Glutamatergic neuron (in vitro differentiated cells): ENCODE results near the gene CCDC85B. TPM values are rescaled to one million over a fixed set of nuclear protein-coding genes. Genes with fewer than 3 reads are reported as not detected.

Experiments used
- DNase-seq: peaks from one replicate; pipeline ENCODE4 v3.0.0; 2022
- H3K27ac Mint-ChIP-seq: one replicate; pipeline ENCODE4 v1.8.0; 2020; ENCODE audit warnings: mild to moderate bottlenecking, mixed read lengths, inconsistent platforms; ENCODE audit not compliant: unreplicated experiment
- H3K27me3 Mint-ChIP-seq: one replicate; pipeline ENCODE4 v1.8.0; 2020; ENCODE audit warnings: mild to moderate bottlenecking, moderate library complexity, mixed read lengths, inconsistent platforms; ENCODE audit not compliant: unreplicated experiment
- H3K36me3 Mint-ChIP-seq: one replicate; pipeline ENCODE4 v1.8.0; 2020; ENCODE audit warnings: mild to moderate bottlenecking, mixed read lengths, inconsistent platforms; ENCODE audit not compliant: unreplicated experiment
- H3K4me1 Mint-ChIP-seq: one replicate; pipeline ENCODE4 v1.8.0; 2020; ENCODE audit warnings: mild to moderate bottlenecking, low read depth, mixed read lengths, inconsistent platforms; ENCODE audit not compliant: unreplicated experiment
- H3K4me3 Mint-ChIP-seq: one replicate; pipeline ENCODE4 v1.8.0; 2020; ENCODE audit warnings: mild to moderate bottlenecking, mixed read lengths, inconsistent platforms; ENCODE audit not compliant: unreplicated experiment
- H3K9me3 Mint-ChIP-seq: one replicate; pipeline ENCODE4 v1.8.0; 2020; ENCODE audit warnings: mild to moderate bottlenecking, moderate library complexity, mixed read lengths, inconsistent platforms; ENCODE audit not compliant: unreplicated experiment
- total RNA-seq: library from RNA; stranded (reverse); fragmentation: NEBNext Ultra II Directional; extraction: Animal tissue kit (Norgen Biotek cat#: 25700); gene quantifications from one replicate; pipeline ENCODE4 v1.2.1, GENCODE V29; 2021; ENCODE audit not compliant: unreplicated experiment
- TF ChIP-seq, protein P1 (sequence below): fragments of 200-600 bp; sonication (generic); IDR thresholded peaks from one replicate; pipeline ENCODE4 v1.5.0; 2021; ENCODE audit not compliant: partially characterized antibody, unreplicated experiment

The CCDC85B gene
- total RNA-seq, 1 donor from 2014 or later, result 23.6 TPM

DNA sequence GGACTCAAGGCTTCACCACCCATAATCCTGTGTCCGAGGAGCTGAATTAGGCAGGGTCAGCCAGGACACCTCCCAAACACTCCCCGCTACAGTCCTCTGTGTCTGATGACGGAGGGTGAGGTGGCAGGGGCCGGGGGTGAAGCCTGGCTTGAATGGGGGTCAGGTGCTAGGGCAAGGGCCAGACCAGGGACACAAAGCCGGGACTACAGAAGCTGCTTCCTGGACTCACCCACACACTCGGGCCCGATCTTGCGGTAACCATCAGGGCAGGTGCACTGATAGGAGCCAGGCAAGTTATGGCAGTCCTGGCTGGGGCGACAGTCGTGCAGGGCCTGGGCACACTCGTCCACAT, 20.2 kb upstream of the CCDC85B start:
- Mint-ChIP-seq H3K27me3 (peaks cover 22% of the 10 kb centered on the region), H3K27ac (peak overlapping the region; percentile 25), H3K9me3 (peaks cover 9% of the 10 kb centered on the region), H3K4me3 (no peak overlapping the region), H3K36me3 (no peaks in the 10 kb centered on the region), H3K4me1 (peaks cover 26% of the 10 kb centered on the region)
- TF ChIP-seq, protein P1, sequence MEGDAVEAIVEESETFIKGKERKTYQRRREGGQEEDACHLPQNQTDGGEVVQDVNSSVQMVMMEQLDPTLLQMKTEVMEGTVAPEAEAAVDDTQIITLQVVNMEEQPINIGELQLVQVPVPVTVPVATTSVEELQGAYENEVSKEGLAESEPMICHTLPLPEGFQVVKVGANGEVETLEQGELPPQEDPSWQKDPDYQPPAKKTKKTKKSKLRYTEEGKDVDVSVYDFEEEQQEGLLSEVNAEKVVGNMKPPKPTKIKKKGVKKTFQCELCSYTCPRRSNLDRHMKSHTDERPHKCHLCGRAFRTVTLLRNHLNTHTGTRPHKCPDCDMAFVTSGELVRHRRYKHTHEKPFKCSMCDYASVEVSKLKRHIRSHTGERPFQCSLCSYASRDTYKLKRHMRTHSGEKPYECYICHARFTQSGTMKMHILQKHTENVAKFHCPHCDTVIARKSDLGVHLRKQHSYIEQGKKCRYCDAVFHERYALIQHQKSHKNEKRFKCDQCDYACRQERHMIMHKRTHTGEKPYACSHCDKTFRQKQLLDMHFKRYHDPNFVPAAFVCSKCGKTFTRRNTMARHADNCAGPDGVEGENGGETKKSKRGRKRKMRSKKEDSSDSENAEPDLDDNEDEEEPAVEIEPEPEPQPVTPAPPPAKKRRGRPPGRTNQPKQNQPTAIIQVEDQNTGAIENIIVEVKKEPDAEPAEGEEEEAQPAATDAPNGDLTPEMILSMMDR, result no peak
- no peak for DNase-seq

DNA sequence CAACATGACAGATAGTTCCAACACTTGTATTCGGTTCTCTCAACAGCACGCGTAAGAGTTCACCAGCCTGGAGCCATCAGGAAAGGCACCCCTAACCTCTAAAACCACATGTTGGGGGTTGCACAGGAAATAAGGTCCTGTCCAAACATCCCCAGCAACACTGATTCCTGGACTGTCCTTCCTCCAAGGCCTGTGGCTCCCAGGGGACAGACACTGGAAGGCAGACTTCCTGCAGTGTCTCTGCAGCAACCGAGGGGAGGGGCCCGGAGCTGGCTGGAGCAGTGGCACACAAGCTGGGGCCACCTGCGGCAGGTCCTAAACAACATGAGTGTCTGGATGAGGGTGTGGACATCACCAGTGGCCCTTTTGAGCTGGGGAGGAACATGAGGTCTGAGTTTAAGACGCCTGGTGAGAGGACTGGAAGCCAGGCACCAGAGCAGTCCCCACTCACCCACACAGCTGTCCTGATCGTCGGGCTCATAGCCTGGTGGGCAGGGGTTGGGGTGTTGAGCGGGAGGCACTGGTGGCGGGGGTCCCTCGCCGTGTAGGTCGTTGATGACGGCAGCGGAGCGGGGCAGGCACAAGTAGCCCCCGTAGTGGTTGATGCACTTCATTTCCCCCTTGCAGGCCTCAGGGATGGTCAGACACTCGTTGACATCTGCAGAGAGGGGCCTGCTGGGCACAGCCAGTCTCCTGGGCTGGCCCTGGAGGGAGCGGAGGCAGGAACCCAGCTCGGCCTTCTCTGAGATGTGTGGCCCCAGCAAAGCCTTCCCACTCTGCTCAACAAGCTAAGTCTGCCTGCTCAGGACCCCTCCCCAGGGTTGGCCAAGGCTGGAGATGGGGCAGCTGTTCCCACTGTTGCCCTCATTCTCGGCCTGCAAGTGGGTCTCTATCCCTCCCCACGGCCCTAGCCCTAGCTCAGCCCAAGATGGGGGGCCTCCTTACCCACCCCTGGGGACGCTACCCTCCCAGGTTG, 19.5 kb upstream of the CCDC85B start:
- TF ChIP-seq, protein P1, result no peak
- DNase-seq, result no peak
- peak overlapping the region; percentile 25 for H3K27ac Mint-ChIP-seq
- peaks cover 20% of the 10 kb centered on the region for H3K27me3 Mint-ChIP-seq
- peak overlapping the region; percentile 52 for H3K4me3 Mint-ChIP-seq
- H3K4me1 Mint-ChIP-seq, result peaks cover 25% of the 10 kb centered on the region
- H3K36me3 Mint-ChIP-seq, result no peaks in the 10 kb centered on the region
- H3K9me3 Mint-ChIP-seq, result peaks cover 9% of the 10 kb centered on the region

DNA sequence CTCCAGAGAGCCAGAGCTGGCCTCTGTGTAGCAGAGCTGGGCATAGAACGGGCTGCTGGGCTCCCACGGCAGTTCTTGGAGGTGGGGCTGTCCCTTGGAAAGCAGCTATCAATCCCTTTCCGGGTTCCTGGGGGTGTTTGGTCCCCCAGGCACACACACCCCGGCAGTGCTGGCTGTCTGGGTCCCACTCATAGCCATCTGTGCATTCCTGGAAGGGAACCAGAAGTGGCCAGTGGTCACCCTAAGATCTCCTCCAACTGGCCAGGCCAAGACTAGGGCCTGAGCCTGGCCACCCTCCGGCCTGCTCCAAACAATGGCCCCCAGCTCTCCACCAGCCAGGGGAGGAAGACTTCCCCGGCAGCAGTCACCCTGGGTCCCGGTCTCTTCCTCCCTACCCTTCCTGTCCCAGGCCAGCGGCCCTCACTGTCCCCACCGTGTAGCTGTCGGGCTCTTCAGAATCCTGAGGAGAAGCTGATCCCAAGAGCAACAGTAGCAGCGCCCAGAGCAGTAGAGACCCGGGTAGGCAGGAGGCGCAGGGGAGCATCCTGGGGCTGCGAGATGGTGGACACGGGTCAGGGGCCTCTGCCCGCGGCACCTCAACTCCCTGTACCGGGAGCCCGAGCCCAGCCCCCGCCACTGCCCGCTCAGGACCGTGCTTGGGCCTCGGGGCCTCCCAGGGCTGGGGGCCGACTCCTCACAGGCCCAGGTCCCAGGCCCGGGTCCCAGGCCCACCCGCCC, 18.5 kb upstream of the CCDC85B start:
- TF ChIP-seq, protein P1, result no peak
- peaks cover 12% of the 10 kb centered on the region for H3K9me3 Mint-ChIP-seq
- H3K4me1 Mint-ChIP-seq, result peaks cover 24% of the 10 kb centered on the region
- no peak overlapping the region for H3K27ac Mint-ChIP-seq
- no peaks in the 10 kb centered on the region for H3K36me3 Mint-ChIP-seq
- peak overlapping the region; percentile 61 for H3K4me3 Mint-ChIP-seq
- peaks cover 20% of the 10 kb centered on the region for H3K27me3 Mint-ChIP-seq
- DNase-seq, result no peak

DNA sequence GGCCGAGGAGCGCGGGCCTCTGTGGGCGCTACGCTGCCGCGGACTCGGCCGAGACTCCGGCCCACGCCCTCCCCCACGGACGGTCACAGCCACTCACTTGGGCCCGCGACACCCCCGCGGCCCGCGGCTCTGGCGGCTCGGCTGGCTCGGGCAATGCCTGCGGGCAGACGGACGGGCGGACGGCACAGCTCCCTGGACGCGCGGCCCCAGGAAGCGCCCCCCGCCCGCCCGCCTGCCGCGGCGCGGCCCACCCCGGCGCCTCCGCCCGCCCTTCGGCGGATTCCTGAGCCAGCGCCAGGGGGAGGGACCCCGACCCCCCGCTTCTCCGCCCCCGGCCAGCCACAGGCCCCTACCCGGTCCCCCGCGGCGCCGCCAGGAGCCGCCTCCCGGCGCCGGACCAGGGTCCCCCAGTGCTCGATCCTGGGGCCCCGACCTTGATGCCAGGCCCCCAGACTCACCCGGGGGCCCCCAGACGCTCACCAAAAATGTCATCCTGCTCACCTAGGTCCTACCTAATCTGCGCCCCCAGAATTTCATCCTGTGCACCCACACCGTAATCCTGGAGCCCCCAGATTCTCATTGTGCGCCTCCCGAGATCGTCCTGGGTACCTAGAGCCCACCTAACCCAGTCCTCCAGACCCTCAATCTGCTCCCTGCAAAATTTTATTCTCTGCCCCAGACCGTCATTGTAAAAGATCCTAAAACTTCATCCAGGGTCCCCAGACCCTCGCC, 17.7 kb upstream of the CCDC85B start, which contains the start of gene EFEMP2:
Gene EFEMP2, minus strand, starts transcription at position 215 of the 732 bp plus-strand sequence. CDS start 446 bp downstream, outside the sequence.
- TF ChIP-seq, protein P1, result no peak

More for the DNA sequence above, 17.7 kb upstream of the CCDC85B start, which contains the start of gene EFEMP2:
- Mint-ChIP-seq H3K27me3 (peaks cover 16% of the 10 kb centered on the region), H3K36me3 (no peaks in the 10 kb centered on the region), H3K27ac (peak within 1 kb of the TSS; percentile 62), H3K4me1 (peaks cover 19% of the 10 kb centered on the region), H3K9me3 (peaks cover 12% of the 10 kb centered on the region), H3K4me3 (peak within 1 kb of the TSS; percentile 98)
- no peak for DNase-seq
